Measurements from ENCODE around the gene NRXN3. TPM values are rescaled to one million over a fixed set of nuclear protein-coding genes. Genes with fewer than 3 reads are reported as not detected.

NRXN3 gene
- total RNA-seq, 1 experiment from 2014 or later, result not detected

DNA sequence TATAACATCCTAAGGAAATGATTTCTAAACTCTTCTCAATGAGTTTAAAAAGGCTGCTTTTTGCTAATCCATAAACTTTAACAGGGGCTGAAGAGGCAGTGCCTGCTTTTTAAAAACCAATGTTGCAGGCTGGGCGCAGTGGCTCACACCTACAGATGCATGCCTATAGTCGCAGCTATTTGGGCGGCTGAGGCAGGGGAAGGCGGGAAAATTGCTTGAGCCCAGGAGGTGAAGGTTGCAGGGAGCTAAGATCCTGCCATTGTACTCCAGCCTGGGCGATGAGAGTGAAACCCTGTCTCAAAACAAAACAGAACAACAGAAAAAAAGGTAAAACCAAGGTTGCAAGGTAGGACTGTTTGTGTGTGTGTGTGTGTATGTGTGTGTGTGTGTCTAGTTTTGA is 1509.9 kb downstream of the NRXN3 start:
- ATAC-seq, result no peak
- intact Hi-C loops (cut with micrococcal nuclease), result no loop called here
- Histone ChIP-seq H3K4me2 (ENCODE audit: low read length) (no peak overlapping the region), H4K20me1 (ENCODE audit: insufficient read depth) (no peaks in the 10 kb centered on the region), H3K27ac (ENCODE audit: low read depth, low read length) (no peak overlapping the region), H3K4me1 (ENCODE audit: control insufficient read depth in 1 of 2, insufficient read depth in 2 of 2, low read length in 2 of 2) (no peaks in the 10 kb centered on the region), H3K9me3 (ENCODE audit: control insufficient read depth in 1 of 2, insufficient read depth in 1 of 2, low read depth in 1 of 2, low read length in 2 of 2) (peaks cover 0 to 27% of the 10 kb centered on the region in 2 experiments; a peak in 2 of 4 replicates), H3K36me3 (ENCODE audit: control insufficient read depth in 1 of 2, insufficient read depth in 2 of 2, low read length in 2 of 2) (no peaks in the 10 kb centered on the region), H3K9me2 (ENCODE audit: insufficient read depth) (no peaks in the 10 kb centered on the region), H3K9ac (ENCODE audit: low read length) (no peak overlapping the region), H3K4me3 (replicated peaks in 1 of 2; ENCODE audit: low read depth in 1 of 2, low read length in 2 of 2) (no peak overlapping the region), H2AFZ (ENCODE audit: low read depth, low read length, poor library complexity, severe bottlenecking) (no peak overlapping the region), H3K79me2 (ENCODE audit: insufficient read depth, low read length) (no peaks in the 10 kb centered on the region), H3K27me3 (ENCODE audit: insufficient read depth, low read length) (no peaks in the 10 kb centered on the region)
- DNase-seq (ENCODE audit: low read depth, low spot score), result no peak
- no peak for TF ChIP-seq ZNF274 (IDR thresholded peaks at IDR 0.05; ENCODE audit: low read depth, low read length)
- no peak for TF ChIP-seq YY1 (IDR thresholded peaks at IDR 0.05; ENCODE audit: extremely low read depth, insufficient replicate concordance, low read depth, low read length)
- TF ChIP-seq ZFX (IDR thresholded peaks at IDR 0.05), result no peak
- TF ChIP-seq, protein P1, sequence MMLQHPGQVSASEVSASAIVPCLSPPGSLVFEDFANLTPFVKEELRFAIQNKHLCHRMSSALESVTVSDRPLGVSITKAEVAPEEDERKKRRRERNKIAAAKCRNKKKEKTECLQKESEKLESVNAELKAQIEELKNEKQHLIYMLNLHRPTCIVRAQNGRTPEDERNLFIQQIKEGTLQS (IDR thresholded peaks at IDR 0.05), result no peak
- TF ChIP-seq, protein P2, sequence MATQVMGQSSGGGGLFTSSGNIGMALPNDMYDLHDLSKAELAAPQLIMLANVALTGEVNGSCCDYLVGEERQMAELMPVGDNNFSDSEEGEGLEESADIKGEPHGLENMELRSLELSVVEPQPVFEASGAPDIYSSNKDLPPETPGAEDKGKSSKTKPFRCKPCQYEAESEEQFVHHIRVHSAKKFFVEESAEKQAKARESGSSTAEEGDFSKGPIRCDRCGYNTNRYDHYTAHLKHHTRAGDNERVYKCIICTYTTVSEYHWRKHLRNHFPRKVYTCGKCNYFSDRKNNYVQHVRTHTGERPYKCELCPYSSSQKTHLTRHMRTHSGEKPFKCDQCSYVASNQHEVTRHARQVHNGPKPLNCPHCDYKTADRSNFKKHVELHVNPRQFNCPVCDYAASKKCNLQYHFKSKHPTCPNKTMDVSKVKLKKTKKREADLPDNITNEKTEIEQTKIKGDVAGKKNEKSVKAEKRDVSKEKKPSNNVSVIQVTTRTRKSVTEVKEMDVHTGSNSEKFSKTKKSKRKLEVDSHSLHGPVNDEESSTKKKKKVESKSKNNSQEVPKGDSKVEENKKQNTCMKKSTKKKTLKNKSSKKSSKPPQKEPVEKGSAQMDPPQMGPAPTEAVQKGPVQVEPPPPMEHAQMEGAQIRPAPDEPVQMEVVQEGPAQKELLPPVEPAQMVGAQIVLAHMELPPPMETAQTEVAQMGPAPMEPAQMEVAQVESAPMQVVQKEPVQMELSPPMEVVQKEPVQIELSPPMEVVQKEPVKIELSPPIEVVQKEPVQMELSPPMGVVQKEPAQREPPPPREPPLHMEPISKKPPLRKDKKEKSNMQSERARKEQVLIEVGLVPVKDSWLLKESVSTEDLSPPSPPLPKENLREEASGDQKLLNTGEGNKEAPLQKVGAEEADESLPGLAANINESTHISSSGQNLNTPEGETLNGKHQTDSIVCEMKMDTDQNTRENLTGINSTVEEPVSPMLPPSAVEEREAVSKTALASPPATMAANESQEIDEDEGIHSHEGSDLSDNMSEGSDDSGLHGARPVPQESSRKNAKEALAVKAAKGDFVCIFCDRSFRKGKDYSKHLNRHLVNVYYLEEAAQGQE (IDR thresholded peaks at IDR 0.05; ENCODE audit: low read depth), result no peak
- TF ChIP-seq TCF7L2 (IDR thresholded peaks at IDR 0.05; ENCODE audit: borderline replicate concordance, extremely low read depth, insufficient read depth, insufficient read length), result no peak
- no peak for TF ChIP-seq JUND (IDR thresholded peaks at IDR 0.05)
- no peak for TF ChIP-seq EZH2 (IDR thresholded peaks at IDR 0.05)
- no peak for TF ChIP-seq SRF (IDR thresholded peaks at IDR 0.05; ENCODE audit: low read depth)
- TF ChIP-seq POLR2AphosphoS5 (IDR thresholded peaks at IDR 0.05; ENCODE audit: low read depth, low read length), result no peak
- TF ChIP-seq EZH2phosphoT487 (IDR thresholded peaks at IDR 0.05; ENCODE audit: borderline replicate concordance), result no peak
- TF ChIP-seq EGR1 (IDR thresholded peaks at IDR 0.05; ENCODE audit: low read depth), result no peak
- no peak for TF ChIP-seq CBX3 (IDR thresholded peaks at IDR 0.05; ENCODE audit: low read depth)
- no peak for TF ChIP-seq ELF1 (IDR thresholded peaks at IDR 0.05; ENCODE audit: borderline replicate concordance, low read depth)
- no peak for TF ChIP-seq SIN3A (IDR thresholded peaks at IDR 0.05; ENCODE audit: low read depth)
- TF ChIP-seq, protein P3, sequence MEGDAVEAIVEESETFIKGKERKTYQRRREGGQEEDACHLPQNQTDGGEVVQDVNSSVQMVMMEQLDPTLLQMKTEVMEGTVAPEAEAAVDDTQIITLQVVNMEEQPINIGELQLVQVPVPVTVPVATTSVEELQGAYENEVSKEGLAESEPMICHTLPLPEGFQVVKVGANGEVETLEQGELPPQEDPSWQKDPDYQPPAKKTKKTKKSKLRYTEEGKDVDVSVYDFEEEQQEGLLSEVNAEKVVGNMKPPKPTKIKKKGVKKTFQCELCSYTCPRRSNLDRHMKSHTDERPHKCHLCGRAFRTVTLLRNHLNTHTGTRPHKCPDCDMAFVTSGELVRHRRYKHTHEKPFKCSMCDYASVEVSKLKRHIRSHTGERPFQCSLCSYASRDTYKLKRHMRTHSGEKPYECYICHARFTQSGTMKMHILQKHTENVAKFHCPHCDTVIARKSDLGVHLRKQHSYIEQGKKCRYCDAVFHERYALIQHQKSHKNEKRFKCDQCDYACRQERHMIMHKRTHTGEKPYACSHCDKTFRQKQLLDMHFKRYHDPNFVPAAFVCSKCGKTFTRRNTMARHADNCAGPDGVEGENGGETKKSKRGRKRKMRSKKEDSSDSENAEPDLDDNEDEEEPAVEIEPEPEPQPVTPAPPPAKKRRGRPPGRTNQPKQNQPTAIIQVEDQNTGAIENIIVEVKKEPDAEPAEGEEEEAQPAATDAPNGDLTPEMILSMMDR (IDR thresholded peaks at IDR 0.05 in 2 of 3, conservative IDR thresholded peaks at IDR 0.05 in 1 of 3; ENCODE audit: borderline replicate concordance in 1 of 3, insufficient read depth in 1 of 3, low read depth in 2 of 3, low read length in 2 of 3), result no peak
- TF ChIP-seq, protein P4, sequence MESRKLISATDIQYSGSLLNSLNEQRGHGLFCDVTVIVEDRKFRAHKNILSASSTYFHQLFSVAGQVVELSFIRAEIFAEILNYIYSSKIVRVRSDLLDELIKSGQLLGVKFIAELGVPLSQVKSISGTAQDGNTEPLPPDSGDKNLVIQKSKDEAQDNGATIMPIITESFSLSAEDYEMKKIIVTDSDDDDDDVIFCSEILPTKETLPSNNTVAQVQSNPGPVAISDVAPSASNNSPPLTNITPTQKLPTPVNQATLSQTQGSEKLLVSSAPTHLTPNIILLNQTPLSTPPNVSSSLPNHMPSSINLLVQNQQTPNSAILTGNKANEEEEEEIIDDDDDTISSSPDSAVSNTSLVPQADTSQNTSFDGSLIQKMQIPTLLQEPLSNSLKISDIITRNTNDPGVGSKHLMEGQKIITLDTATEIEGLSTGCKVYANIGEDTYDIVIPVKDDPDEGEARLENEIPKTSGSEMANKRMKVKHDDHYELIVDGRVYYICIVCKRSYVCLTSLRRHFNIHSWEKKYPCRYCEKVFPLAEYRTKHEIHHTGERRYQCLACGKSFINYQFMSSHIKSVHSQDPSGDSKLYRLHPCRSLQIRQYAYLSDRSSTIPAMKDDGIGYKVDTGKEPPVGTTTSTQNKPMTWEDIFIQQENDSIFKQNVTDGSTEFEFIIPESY (IDR thresholded peaks at IDR 0.05; ENCODE audit: extremely low read depth, insufficient replicate concordance, low read length), result no peak
- TF ChIP-seq CEBPB (IDR thresholded peaks at IDR 0.05; ENCODE audit: low read depth), result no peak
- TF ChIP-seq SP1 (IDR thresholded peaks at IDR 0.05; ENCODE audit: low read depth), result no peak
- TF ChIP-seq, protein P5, sequence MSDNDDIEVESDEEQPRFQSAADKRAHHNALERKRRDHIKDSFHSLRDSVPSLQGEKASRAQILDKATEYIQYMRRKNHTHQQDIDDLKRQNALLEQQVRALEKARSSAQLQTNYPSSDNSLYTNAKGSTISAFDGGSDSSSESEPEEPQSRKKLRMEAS (IDR thresholded peaks at IDR 0.05), result no peak
- POLR2A ChIA-PET, result no interaction called here
- RAD21 ChIA-PET (ENCODE audit: low non-redundant PET in 1 of 2, low total read pairs in 2 of 2, uncharacterized antibody in 2 of 2, unreplicated experiment in 2 of 2), result no interaction called here
- BruUV-seq (replicated peaks), result no TSS peak
- CTCF ChIA-PET, result no interaction called here

All from HCT116 (cell line).